ENCODE measurements around the gene TMPRSS9. TPM values are rescaled to one million over a fixed set of nuclear protein-coding genes. Genes with fewer than 3 reads are reported as not detected.

The TMPRSS9 gene
- polyA plus RNA-seq, 3 donors = 0.12 to 0.30 TPM; not detected in 1

GRCh38 chr19:2399582-2399981 is 39.5 kb downstream of the TMPRSS9 start:
- no peak overlapping the region for H3K4me2 ChIP-seq (replicated peaks; ENCODE audit: extremely low read depth, low read length, poor library complexity, severe bottlenecking)
- no peaks in the 10 kb centered on the region for H3K36me3 ChIP-seq (replicated peaks in 1 of 2; ENCODE audit: control insufficient read depth in 1 of 2, insufficient read depth in 2 of 2, low read length in 2 of 2)
- intact Hi-C loops (cut with micrococcal nuclease) = loop anchor here in 1 of 2 donors (10.0 kb wide), 1 partner anchor 115 kb away; the partner anchor contains the start of gene PEAK3
- Mint-ChIP-seq H3K27ac (no peak overlapping the region), H3K9me3 (peaks cover 0 to 5% (median 0%) of the 10 kb centered on the region in 7 donors), H3K36me3 (no peaks in the 10 kb centered on the region), H3K4me1 (peaks cover 17% of the 10 kb centered on the region), H3K4me3 (no peak overlapping the region), H3K27me3 (ENCODE audit: low read depth in 3 of 3) (peaks cover 1 to 5% (median 5%) of the 10 kb centered on the region in 3 donors)
- H3K27me3 ChIP-seq (ENCODE audit: control insufficient read depth in 2 of 2, insufficient read depth in 2 of 2, low read length in 2 of 2) = no peaks in the 10 kb centered on the region
- peaks cover 8 to 14% of the 10 kb centered on the region in 2 donors for H3K4me1 ChIP-seq (ENCODE audit: control insufficient read depth in 1 of 2, insufficient read depth in 2 of 2, low read length in 2 of 2)
- no peak overlapping the region for H3K9ac ChIP-seq (ENCODE audit: insufficient read depth, low read length, poor library complexity, severe bottlenecking)
- no peak overlapping the region for H3K27ac ChIP-seq (ENCODE audit: low read depth in 1 of 2, low read length in 2 of 2)
- H2AFZ ChIP-seq (ENCODE audit: insufficient read depth, low read depth, low read length, poor library complexity, severe bottlenecking) = no peak overlapping the region
- 96% methylated on average over 4 of the region's 4 CpGs for WGBS (ENCODE audit: insufficient coverage)
- no peaks in the 10 kb centered on the region for H4K20me1 ChIP-seq (ENCODE audit: insufficient read depth, low read length)
- DNase-seq = no peak
- no peaks in the 10 kb centered on the region for H3K79me2 ChIP-seq (ENCODE audit: insufficient read depth, low read length)
- no peaks in the 10 kb centered on the region for H3K9me3 ChIP-seq (replicated peaks in 1 of 2; ENCODE audit: control insufficient read depth in 1 of 2, insufficient read depth in 1 of 2, low read length in 2 of 2)
- TF ChIP-seq CTCF (IDR thresholded peaks at IDR 0.05) = no peak
- H3K4me3 ChIP-seq (replicated peaks in 1 of 3; ENCODE audit: low read depth in 2 of 3, low read length in 3 of 3) = no peak overlapping the region

GRCh38 chr19:2408247-2408646 is 48.2 kb downstream of the TMPRSS9 start:
- Mint-ChIP-seq H3K27ac (no peak overlapping the region), H3K36me3 (no peaks in the 10 kb centered on the region), H3K4me1 (peaks cover 6% of the 10 kb centered on the region), H3K4me3 (no peak overlapping the region), H3K27me3 (ENCODE audit: low read depth in 3 of 3) (peaks cover 3 to 7% (median 7%) of the 10 kb centered on the region in 3 donors), H3K9me3 (peaks cover 0 to 18% (median 10%) of the 10 kb centered on the region in 7 donors)
- Histone ChIP-seq H3K9me3 (replicated peaks in 1 of 2; ENCODE audit: control insufficient read depth in 1 of 2, insufficient read depth in 1 of 2, low read length in 2 of 2) (peaks cover 0 to 9% of the 10 kb centered on the region in 2 donors), H3K4me1 (ENCODE audit: control insufficient read depth in 1 of 2, insufficient read depth in 2 of 2, low read length in 2 of 2) (no peaks in the 10 kb centered on the region), H3K36me3 (replicated peaks in 1 of 2; ENCODE audit: control insufficient read depth in 1 of 2, insufficient read depth in 2 of 2, low read length in 2 of 2) (no peaks in the 10 kb centered on the region), H3K79me2 (ENCODE audit: insufficient read depth, low read length) (no peaks in the 10 kb centered on the region), H3K4me2 (replicated peaks; ENCODE audit: extremely low read depth, low read length, poor library complexity, severe bottlenecking) (no peak overlapping the region), H3K9ac (ENCODE audit: insufficient read depth, low read length, poor library complexity, severe bottlenecking) (no peak overlapping the region), H3K27me3 (ENCODE audit: control insufficient read depth in 2 of 2, insufficient read depth in 2 of 2, low read length in 2 of 2) (no peaks in the 10 kb centered on the region), H3K4me3 (replicated peaks in 1 of 3; ENCODE audit: low read depth in 2 of 3, low read length in 3 of 3) (no peak overlapping the region), H3K27ac (ENCODE audit: low read depth in 1 of 2, low read length in 2 of 2) (no peak overlapping the region), H2AFZ (ENCODE audit: insufficient read depth, low read depth, low read length, poor library complexity, severe bottlenecking) (no peak overlapping the region), H4K20me1 (ENCODE audit: insufficient read depth, low read length) (no peaks in the 10 kb centered on the region)
- no peak for TF ChIP-seq CTCF (IDR thresholded peaks at IDR 0.05)
- 96% methylated on average over 25 of the region's 25 CpGs for WGBS (ENCODE audit: insufficient coverage)
- no peak for DNase-seq
- intact Hi-C loops (cut with micrococcal nuclease) = no loop called here
